IMR-90 (cell line): ENCODE results near the gene CSF2RB.
A peak's percentile ranks its signal among the peaks of the same experiment; 100 is the strongest.

ENCODE experiments used
- BHLHE40 ChIP-seq: fragments of 150-350 bp; IDR thresholded peaks from 2 replicates; pipeline ENCODE4 v1.6.1; 2016; ENCODE audit warnings: mild to moderate bottlenecking, low read depth, low read length
- CEBPB ChIP-seq: IDR thresholded peaks from 2 replicates; pipeline ENCODE4 v1.6.1; 2012; ENCODE audit warnings: low read depth, low read length, improper control_type of control experiment
- CHD1 ChIP-seq: IDR thresholded peaks from 2 replicates; pipeline ENCODE4 v1.6.1; 2012; ENCODE audit warnings: low read depth, low read length, improper control_type of control experiment
- MAFK ChIP-seq: IDR thresholded peaks from 2 replicates; pipeline ENCODE4 v1.6.1; 2012; ENCODE audit warnings: low read depth, low read length, improper control_type of control experiment
- MAZ ChIP-seq: IDR thresholded peaks from 2 replicates; pipeline ENCODE4 v1.6.1; 2012; ENCODE audit warnings: low read depth, mild to moderate bottlenecking, low read length, improper control_type of control experiment, moderate library complexity, borderline replicate concordance
- MXI1 ChIP-seq: IDR thresholded peaks from 2 replicates; pipeline ENCODE4 v1.6.1; 2012; ENCODE audit warnings: low read depth, mild to moderate bottlenecking, low read length, moderate library complexity, borderline replicate concordance
- NFE2L2 ChIP-seq: fragments of 150-350 bp; IDR thresholded peaks from 2 replicates; pipeline ENCODE4 v1.6.1; 2016; ENCODE audit warnings: low read depth, mild to moderate bottlenecking, low read length
- POLR2A ChIP-seq: IDR thresholded peaks from 2 replicates; pipeline ENCODE4 v1.6.1; 2012; ENCODE audit warnings: mild to moderate bottlenecking, low read depth, low read length
- RAD21 ChIP-seq: IDR thresholded peaks from 2 replicates; pipeline ENCODE4 v1.6.1; 2012; ENCODE audit warnings: low read length, improper control_type of control experiment
- RCOR1 ChIP-seq: IDR thresholded peaks from 2 replicates; pipeline ENCODE4 v1.6.1; 2012; ENCODE audit warnings: mild to moderate bottlenecking, low read length, improper control_type of control experiment; ENCODE audit not compliant: insufficient replicate concordance
- SMC3 ChIP-seq: fragments of 150-350 bp; IDR thresholded peaks from 2 replicates; pipeline ENCODE4 v1.6.1; 2016; ENCODE audit warnings: low read depth, mild to moderate bottlenecking, antibody characterized with exemption, low read length, moderate library complexity
- TF ChIP-seq, protein P1 (sequence below): conservative IDR thresholded peaks from 2 replicates; pipeline ENCODE4 v1.5.1; 2012; ENCODE audit warnings: mild to moderate bottlenecking, low read depth, low read length, improper control_type of control experiment
- TF ChIP-seq, protein P2 (sequence below): fragments of 150-350 bp; IDR thresholded peaks from 2 replicates; pipeline ENCODE4 v1.6.1; 2016; ENCODE audit warnings: low read depth, mild to moderate bottlenecking, low read length, moderate library complexity, borderline replicate concordance
- TF ChIP-seq, protein P3 (sequence below): fragments of 150-350 bp; IDR thresholded peaks from 2 replicates; pipeline ENCODE4 v1.6.1; 2017; ENCODE audit warnings: mild to moderate bottlenecking, antibody characterized with exemption, low read length, low read depth

DNA sequence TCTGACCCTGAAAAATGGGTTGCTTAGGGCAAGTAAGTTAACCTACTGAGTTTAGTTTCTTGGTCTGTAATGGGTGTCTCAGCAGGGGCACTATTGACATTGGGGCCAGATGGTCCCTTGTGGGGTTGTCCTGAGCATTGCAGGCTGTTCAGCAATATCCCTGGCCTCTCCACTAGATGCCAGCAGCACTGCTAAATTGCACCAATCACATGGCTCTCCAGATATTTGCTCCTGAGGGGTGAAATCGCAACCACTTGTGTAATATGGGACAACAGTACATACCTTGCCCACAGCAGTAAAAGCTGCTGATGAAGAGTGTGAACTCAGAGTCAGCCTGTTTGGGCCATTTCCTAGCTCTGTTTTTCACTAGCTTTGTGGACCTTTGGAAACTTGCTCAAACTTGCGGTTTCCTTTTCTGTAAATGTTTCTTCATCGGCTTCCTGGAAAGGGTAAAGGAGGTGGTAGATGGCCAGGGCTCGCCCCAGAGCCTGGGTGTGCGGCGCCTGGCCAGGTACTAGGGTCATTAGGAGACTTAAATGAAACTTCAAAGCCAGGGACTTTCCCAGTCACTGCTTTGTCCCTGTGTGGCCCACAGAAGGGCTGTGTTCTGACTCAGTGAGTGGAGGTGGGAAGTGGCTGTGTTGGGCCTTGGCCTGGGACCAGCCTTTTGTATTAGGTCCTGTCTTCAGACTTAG lies 39.7 kb upstream of the CSF2RB start:
- TF ChIP-seq, protein P1, sequence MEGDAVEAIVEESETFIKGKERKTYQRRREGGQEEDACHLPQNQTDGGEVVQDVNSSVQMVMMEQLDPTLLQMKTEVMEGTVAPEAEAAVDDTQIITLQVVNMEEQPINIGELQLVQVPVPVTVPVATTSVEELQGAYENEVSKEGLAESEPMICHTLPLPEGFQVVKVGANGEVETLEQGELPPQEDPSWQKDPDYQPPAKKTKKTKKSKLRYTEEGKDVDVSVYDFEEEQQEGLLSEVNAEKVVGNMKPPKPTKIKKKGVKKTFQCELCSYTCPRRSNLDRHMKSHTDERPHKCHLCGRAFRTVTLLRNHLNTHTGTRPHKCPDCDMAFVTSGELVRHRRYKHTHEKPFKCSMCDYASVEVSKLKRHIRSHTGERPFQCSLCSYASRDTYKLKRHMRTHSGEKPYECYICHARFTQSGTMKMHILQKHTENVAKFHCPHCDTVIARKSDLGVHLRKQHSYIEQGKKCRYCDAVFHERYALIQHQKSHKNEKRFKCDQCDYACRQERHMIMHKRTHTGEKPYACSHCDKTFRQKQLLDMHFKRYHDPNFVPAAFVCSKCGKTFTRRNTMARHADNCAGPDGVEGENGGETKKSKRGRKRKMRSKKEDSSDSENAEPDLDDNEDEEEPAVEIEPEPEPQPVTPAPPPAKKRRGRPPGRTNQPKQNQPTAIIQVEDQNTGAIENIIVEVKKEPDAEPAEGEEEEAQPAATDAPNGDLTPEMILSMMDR, result peak; percentile 47
- TF ChIP-seq RAD21 (peak; percentile 48), SMC3 (peak; percentile 17; the same call in 1 of the 2 replicates), CEBPB (peak; percentile 37; the same call in 1 of the 2 replicates), BHLHE40 (no peak), POLR2A (no peak), MAZ (no peak), CHD1 (no peak), NFE2L2 (no peak), MAFK (no peak), MXI1 (no peak), RCOR1 (no peak)
- TF ChIP-seq, protein P2, sequence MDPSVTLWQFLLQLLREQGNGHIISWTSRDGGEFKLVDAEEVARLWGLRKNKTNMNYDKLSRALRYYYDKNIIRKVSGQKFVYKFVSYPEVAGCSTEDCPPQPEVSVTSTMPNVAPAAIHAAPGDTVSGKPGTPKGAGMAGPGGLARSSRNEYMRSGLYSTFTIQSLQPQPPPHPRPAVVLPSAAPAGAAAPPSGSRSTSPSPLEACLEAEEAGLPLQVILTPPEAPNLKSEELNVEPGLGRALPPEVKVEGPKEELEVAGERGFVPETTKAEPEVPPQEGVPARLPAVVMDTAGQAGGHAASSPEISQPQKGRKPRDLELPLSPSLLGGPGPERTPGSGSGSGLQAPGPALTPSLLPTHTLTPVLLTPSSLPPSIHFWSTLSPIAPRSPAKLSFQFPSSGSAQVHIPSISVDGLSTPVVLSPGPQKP, result no peak
- TF ChIP-seq, protein P3, sequence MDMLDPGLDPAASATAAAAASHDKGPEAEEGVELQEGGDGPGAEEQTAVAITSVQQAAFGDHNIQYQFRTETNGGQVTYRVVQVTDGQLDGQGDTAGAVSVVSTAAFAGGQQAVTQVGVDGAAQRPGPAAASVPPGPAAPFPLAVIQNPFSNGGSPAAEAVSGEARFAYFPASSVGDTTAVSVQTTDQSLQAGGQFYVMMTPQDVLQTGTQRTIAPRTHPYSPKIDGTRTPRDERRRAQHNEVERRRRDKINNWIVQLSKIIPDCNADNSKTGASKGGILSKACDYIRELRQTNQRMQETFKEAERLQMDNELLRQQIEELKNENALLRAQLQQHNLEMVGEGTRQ, result no peak
